Activated CD4-positive, alpha-beta T cell treated with anti-CD3 and anti-CD28 coated beads, Interleukin-2, Interleukin-4, amounts not matched to agents 100 ng/mL and 50 ng/mL, durations not matched to agents 16 hours and 8 hours (primary cell): ENCODE results near the gene KCNIP1.

ENCODE experiments used
- DNase-seq: peaks from one replicate; pipeline ENCODE4 v3.0.0-alpha.2; 2020; ENCODE audit warnings: low spot score

The KCNIP1 gene

DNA sequence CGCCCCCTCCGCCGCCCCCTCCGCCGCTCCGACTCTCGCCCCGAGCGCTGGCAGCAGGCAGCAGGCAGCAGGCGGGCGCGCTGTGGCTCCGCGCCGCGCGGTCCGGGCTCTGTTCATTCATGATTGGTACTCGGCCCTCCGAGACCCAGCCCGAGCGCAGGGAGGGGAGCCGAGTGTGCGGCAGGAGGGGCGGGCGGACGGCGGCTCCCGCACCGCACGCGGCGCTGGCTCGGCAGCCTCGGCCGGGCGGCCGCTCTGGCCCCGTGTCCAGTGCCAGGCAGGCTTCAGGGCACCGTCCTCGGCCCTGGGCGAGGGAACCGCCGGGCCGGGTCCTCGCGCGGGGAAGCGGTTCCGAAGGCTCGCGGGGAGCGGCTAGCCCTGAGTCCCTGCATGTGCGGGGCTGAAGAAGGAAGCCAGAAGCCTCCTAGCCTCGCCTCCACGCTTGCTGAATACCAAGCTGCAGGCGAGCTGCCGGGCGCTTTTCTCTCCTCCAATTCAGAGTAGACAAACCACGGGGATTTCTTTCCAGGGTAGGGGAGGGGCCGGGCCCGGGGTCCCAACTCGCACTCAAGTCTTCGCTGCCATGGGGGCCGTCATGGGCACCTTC is at the start of gene KCNIP1:
TSS of gene KCNIP1 (plus strand) at position 31 of the 607 bp plus-strand sequence.
- no peak for DNase-seq

DNA sequence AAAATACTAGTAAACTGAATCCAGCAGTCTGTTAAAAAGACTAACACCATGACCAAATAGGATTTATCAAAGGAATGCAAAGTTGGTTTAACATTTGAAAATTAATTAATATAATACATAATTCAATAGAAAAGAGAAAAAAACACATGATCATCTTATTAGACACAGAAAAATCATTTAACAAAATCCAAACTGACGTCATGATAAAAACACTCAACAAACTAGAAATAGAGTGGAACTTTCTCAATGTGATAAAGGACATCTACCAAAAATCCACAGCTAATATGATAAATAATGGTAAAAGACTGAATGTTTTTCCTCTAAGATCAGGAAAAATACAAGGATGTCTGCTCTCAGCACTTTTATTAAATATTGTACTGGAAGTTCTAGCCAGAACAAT is 40.4 kb upstream of the KCNIP1 start:
- no peak for DNase-seq

DNA sequence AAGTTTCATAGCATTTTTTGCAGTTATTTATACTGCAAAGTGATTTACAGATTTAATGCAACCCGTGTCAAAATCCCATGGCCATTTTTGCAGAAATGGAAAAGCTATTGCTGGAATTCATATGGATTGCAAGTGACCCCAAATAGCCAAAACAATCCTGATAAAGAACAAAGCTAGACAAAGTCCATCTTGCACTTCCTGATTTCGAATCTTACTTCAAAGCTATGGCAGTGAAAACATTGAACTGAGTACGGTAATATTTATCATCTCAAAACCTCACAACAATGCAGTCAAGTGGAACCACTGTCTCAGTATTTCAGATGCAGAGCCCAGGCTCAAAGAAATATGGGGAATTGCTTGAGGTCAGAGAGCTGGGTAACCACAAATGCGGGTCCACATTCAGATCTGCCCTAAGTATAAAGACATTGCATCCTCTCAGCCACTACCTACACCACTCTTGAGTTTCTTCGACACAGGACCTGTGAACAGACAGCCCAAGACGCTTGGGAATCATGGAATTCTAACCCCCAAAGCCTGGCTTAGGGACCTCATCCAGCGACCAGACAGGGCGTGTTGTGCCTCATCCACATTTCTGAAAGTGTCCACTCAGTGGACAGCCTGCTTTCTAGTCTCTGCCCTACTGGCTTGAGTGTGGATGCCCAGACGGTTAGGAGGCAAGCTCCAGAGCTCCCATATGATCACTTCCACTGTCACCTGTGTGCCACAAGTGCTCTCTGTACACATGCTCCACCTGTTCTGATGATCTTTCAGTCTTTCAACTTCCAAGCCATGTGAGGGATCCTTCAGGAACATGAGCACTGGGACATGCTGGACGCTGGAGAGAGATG is 39.3 kb upstream of the KCNIP1 start:
- DNase-seq: no peak

DNA sequence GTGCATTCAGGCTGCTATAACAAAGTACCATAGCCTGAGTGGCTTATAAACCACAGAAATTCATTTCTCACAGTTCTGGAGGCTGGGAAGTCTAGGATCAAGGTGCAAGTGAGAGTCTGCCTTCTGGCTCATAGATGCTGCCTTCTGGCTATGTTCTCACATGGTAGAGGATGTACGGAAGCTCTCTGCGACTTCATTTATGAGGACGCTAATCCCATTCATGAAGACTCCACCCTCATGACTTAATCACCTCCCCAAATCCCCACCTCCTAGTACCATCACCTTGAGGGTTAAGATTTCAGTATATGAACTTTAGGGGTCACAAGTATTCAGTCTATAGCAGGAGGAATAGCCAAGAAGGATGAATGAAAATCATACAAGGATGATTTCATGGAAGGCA is 37.3 kb upstream of the KCNIP1 start:
- DNase-seq: no peak

DNA sequence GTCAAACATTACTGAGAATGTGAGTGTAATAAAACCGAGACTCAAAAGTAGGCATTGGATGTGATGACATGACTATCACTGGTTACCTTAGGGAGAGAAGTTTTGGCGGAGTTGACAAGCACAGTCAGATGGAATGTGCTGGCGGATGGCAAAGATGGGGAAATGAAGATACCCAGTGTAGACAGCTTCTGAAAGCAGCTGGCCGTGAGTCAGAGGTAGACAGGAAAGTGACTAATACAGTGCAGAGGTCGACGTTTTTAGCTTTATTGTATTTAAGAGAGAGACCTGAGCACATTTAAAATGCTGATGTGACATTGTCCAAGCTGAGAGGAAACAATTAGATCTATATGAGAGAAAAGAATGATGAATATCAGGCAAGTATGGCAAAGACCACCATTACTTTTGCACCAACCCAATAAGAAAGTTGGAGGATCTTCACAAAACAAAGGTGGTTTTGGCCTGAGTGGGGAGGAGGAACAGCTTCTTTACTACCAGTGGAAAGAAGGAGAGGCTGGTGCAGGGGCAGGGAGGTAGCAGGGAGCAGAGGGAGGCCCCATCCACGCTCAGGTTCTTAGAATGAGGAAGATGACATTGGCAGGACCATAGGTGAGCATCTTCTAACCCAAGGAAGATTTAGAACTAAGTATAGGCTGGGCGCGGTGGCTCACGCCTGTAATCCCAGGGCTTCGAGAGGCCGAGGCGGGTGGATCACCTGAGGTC is 36.7 kb upstream of the KCNIP1 start:
- DNase-seq: peak; percentile 76

DNA sequence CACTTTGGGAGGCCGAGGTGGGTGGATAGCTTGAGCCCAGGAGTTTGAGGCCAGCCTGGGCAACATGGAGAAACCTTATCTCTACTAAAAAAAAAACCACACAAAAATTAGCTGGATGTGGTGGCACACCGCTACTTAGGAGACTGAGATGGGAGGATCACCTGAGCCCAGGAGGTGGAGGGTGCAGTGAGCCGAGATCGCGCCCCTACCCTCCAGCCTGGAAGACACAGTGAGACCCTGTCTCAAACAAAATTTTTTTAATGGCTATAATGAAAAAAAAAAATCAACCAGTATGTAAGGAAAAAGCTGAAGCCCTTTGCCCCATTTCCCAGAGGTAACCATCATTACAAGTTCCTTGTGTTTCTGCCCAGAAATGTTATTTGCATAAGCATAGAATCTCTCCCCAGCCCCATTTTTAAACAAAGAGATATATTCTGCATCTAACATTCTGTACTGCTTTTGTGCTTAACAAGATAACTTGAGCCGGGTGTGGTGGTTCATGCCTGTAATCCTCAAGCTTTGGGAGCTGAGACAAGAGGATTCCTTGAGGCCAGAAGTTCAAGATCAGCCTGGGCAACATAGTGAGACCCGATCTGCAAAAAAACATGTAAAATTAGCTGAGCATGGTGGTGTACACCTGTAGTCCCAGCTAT is 35.1 kb upstream of the KCNIP1 start:
- no peak for DNase-seq

DNA sequence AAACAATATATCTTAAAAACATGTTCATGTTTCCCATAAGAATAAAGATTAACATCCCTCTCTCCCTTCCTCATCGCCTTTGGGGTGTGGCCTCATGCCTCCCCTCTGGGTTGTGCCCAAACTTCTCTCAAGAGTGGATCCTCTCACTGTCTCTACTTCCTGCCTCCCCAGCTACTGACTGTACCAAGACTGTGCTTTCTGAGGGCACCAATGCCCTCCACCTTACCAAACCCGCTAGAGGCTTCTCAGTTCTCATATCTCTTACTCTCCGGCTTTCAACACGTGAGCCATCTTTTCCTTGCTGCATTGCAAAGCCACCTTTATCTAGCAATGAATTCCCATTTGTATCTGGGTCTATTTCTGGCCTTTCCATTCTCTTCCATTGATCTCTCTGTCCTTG is 34.4 kb upstream of the KCNIP1 start:
- no peak for DNase-seq

DNA sequence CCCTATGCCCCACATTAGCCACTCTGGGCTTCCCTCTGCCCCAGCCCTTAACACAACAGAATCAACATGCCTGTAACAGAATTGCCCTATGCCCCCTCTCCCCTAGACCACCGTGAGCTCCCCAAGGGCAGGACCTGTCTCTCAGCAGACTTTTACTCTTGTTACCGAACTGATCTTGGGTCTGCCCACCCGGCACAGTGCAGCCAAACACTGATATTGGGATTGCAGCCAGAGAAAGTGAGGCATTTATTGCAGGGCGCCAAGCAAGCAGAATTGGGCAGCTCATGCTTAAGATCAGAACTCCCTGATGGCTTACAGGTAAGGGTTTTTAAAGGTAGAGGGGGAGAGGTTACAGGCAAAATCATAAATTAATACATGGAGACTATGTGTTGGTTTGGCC is 33.5 kb upstream of the KCNIP1 start:
- DNase-seq: no peak

DNA sequence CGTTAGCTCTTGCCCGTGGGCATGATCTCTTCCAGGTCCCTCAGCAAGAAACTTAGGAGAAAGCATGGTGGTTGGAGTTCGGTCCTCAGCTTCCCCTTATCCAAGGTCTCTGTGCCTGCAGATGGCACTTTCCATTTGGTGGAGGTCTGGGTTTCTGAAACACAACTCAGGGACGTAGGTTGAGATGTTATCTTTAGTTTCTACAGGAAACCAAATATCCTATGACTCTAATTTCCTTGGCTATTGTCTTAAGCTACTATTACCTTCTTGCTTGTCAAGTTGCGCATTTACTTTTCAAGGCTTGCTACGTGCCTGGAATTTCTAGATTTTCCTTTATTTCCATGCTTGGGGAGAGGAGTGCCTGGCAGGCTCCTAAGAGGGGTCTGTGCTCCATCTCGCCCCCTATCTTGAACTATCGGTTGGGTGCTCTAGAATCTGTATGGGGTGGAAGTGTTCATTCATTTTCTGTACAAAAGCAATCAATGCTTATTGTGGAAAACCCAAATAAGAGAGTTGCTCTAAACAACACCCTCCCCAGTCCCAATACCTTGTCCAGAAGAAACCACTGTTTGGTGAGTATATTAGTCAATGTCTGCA is 32.9 kb upstream of the KCNIP1 start:
- DNase-seq: no peak

DNA sequence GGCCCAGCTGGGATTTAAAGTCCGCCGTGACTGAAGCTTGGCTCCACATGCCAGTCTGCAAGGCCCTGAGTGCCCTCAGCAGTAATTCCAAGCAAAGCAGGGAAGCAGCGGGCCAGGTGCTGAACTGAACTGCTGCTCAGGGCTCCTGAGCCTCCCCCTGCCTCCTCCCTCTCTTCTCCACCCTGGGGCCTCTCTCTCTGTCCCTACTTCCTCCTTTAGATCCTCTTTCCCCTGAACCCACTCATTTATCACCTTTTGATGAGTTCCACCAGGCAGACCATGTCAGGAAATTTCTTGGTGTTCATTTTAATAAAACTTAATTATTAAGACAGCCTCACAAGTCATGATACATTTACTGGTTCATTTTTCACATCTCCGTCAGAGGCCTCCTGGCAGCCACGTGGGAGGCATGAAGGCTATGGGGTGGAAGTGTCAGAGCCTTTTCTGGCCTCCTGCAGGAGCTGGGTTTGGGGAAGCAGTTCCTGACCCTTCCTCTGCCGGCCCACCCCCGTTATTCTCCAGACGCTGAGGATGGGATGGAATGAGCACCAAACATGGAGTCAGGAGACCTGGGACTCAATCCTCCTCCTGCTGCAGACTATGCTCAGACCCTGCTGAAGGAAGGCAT is 32.2 kb upstream of the KCNIP1 start:
- DNase-seq: no peak

DNA sequence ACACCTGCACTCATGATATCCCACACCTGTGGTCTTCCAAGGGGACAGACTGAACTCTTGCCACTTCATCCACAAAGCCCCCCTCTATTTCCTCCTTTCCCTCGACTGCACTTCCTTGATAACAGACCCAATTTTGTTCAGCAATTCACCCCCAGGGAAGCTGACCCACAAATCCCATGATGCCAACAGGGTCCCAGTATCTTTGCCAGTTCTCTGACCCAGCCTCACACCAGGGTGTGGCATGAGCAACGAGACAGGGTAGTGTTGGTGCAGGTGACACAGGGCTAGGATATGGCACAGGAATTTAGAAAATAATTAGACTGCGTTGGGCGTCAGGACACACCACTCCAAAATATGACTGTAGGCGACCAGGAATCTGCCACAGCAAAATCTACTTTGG is 30.2 kb upstream of the KCNIP1 start:
- no peak for DNase-seq

DNA sequence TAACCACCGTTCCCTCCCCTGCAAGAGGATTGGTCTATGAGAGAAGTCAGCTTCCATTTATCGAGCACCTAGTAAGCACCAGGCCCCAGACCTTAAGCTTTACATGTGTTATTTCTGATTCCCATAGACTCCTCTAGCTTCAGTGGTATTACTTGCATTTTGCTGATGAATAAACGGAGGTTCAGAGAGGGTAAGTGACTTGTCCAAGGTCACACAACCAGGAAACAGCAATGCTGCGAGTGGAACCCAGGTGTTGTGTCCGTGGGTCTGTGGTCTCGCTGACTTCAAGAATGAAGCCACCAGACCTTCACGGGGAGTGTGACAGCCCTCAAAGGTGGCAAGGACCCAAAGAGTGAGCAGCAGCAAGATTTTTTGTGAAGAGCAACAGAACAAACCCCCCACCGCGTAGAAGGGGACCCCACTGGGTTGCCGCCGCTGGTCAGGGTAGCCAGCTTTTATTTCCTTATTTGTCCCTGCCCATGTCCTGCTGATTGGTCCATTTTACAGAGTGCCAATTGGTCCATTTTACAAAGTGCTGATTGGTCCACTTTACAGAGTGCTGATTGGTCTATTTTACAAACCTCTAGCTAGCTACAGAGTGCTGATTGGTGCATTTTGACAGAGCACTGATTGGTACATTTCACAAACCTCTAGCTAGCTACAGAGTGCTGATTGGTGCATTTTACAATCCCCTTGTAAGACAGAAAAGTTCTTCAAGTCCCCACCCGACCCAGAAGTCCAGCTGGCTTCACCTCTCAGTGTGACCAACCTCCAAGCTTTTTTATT is 29.1 kb upstream of the KCNIP1 start:
- no peak for DNase-seq

DNA sequence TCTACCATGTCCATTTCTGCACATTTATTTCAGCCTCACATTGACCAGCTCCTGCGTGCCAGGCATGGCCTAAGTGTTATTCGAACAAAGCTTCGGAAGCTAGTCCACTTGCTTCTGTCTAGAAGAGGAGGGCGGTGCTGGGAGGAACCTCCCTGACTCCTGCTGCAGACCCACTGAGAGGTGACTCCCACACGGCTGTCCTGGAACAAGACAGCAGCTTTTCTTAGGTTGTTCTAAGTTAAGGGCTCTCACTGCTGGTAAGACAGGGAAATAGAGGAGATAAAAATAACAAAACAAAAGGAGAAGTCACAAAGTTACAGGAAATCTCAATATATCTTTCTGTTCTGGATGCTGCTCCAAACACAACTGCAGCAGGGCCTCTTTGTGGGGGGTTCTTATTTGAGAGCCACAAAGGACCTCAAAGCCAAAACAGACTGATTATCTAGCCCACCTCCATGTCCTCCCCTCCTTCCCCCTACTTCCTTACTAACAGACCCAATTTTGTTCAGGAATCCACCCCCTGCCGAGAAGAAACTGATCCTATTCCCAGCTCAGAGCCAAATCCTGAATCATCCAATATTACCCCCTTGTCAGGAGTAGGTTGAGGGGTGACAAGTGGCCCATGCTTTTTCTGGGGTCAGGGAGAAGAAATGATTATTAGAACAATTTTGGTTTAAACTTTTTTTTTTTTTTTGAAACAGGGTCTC is 28.4 kb upstream of the KCNIP1 start:
- no peak for DNase-seq

DNA sequence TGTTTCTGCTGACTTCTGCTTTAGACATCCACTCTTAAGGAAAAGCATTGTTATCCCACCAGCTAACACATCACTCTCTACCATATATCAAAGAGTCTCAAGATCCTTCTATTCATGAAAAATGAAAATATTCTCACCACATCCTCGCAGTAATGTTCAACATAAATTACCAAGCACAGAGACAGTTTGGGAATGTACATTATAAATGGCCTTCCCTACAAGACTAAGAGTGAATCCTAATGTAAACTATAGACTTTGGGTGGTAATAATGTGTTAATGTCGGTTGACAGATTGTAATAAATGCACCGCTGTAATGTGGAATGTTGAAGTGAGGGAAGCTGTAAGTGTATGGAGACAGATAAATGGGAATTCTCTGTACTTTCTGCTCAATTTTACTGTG is 27.1 kb upstream of the KCNIP1 start:
- DNase-seq: no peak

DNA sequence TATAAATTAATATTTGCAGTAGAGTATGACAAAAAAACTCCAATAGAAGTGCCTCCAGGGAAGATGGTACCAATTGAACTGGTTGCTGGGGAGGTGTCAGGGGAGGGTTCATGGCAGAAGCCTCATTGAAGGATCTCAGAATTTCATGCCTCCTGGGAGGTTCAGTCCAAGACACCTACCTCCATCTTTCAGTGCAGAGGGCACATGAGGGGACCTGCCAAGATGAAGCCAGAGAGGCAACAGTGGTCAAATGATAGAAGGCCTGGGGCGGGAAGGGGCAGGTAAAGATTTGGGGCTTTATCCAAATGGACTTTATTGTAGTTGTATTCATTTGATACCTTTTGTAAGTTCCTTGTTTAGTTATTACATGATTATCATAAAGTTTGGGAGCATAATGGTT is 25.9 kb upstream of the KCNIP1 start:
- no peak for DNase-seq

DNA sequence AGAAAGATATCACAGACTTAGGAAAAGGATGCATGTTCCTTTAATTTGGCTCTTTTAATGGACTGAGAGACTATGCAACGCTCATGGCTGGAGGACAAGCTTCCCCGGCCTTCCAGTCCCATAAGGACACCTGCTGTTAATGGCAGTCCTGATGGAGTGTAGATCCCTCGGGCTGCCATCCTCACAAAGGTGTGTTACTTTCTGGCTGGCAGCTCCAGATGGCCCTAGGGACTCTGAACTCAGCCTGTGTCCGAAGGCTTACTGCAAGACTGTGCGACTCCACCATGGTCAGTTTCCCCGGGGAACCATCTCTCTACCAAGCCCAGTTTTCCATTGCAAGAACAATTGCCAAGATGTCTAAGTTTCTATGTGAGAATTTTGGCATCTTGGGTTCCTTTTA is 25.5 kb upstream of the KCNIP1 start:
- DNase-seq: no peak

DNA sequence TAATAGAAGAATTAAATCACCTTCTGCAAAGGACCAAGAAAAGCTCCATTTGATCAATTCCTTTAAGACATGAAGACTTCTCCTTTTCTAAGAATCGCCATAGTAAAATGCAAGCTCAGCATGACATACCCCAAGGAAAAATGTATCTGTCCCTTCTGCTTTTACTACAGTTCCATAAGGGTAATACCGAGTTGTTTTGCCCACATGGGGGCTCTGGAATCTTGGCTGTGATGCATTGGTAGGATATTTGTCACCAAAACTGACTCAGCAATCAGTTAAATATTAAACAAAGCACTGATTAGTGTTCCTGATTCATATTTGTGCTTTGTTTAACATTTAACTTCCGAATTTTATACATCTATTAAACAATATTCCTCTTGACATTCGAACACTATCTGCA is 24.3 kb upstream of the KCNIP1 start:
- DNase-seq: no peak

DNA sequence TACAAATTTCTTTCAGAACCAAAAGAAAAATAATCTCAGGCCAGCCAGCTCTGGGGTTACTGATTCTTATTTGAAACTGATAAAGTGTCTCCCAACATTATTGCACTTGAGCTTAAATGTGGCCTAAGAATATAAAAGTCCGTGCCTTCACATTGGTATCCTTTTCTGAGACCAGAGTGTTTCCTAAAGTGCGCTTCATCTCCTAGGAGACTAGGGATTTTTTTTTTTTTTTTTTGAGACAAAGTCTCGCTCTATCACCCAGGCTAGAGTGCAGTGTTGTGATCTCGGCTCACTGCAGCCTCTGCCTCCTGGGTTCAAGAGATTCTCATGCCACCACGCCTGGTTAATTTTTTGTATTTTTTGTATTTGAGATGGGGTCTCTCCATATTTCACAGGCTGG is 23.6 kb upstream of the KCNIP1 start:
- DNase-seq: no peak

DNA sequence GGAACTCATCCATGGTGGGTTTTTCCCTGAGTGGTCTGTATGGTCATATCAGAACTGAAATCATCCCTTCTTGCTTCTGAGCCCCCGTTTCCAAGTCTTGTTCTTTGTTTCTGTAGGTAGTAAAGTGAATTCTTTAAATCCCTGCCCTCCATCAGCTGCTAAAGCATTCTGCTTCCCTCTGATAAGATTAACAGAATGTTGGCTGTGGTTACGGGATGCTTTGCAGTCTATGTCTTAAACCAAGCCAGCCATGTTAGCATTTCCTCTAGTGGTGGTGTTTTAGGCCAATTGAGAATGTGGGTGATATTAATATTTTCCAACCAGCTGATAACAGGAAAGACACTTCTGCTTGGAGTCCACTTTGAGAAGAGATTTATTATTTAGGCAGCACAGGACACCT is 22.0 kb upstream of the KCNIP1 start:
- DNase-seq: no peak

DNA sequence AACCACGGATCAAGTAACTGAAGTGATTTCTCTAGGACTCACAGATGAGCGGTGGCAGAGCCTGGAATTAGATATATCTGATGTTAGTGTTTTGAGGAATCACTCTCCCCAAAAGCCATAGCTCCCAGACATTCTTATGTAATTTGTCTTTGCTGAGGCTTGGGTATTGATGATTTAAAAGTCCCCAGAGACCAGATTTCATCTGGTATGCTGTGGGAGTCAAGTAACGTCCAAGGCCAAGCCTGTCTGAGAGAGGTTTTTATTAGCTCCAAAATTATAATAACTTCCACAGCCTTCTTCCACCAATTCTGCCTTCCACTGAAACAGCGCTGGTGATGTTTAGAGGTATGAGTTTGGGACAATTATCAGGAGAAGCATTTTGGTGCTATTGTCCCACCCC is 21.3 kb upstream of the KCNIP1 start:
- DNase-seq: no peak
